HG03175 (cell line): ENCODE measurements around the gene RASSF4.

Experiments used
- ATAC-seq: cut with Tn5 transposase; IDR thresholded peaks from one replicate; pipeline ENCODE4 v1.9.1; 2021; ENCODE audit warnings: mild to moderate bottlenecking, moderate library complexity; ENCODE audit not compliant: unreplicated experiment

Gene RASSF4

GRCh38 chr10:44947371-44948152, 12.0 kb upstream of the RASSF4 start:
- ATAC-seq = peak; percentile 56

- ATAC-seq = no peak
Observed at GRCh38 chr10:44948642-44949041, 11.0 kb upstream of the RASSF4 start.

- no peak for ATAC-seq
Observed at GRCh38 chr10:44949127-44949802, 10.3 kb upstream of the RASSF4 start.

- ATAC-seq = no peak
Observed at GRCh38 chr10:44949915-44950314, 9.7 kb upstream of the RASSF4 start.

- no peak for ATAC-seq
Observed at GRCh38 chr10:44950326-44951225, 9.0 kb upstream of the RASSF4 start.

- ATAC-seq = no peak
Observed at GRCh38 chr10:44951576-44952226, 7.9 kb upstream of the RASSF4 start.

- ATAC-seq = no peak
Observed at GRCh38 chr10:44952779-44953231, 6.8 kb upstream of the RASSF4 start.

- ATAC-seq = no peak
Observed at GRCh38 chr10:44954042-44954441, 5.6 kb upstream of the RASSF4 start.

- ATAC-seq = no peak
Observed at GRCh38 chr10:44954962-44955361, 4.6 kb upstream of the RASSF4 start.

GRCh38 chr10:44955413-44956070, 4.1 kb upstream of the RASSF4 start:
- no peak for ATAC-seq

GRCh38 chr10:44956226-44956625, 3.4 kb upstream of the RASSF4 start:
- ATAC-seq = no peak

GRCh38 chr10:44956717-44957706, 2.6 kb upstream of the RASSF4 start:
- no peak for ATAC-seq

- no peak for ATAC-seq
Observed at GRCh38 chr10:44958196-44958897, 1.3 kb upstream of the RASSF4 start.

GRCh38 chr10:44958898-44959246, 730 bp upstream of the RASSF4 start:
- no peak for ATAC-seq

- ATAC-seq = no peak
Observed at GRCh38 chr10:44960088-44960460, 472 bp downstream of the RASSF4 start.

GRCh38 chr10:44960482-44961229, 1.1 kb downstream of the RASSF4 start:
- ATAC-seq = no peak

- ATAC-seq = no peak
Observed at GRCh38 chr10:44961230-44961571, 1.6 kb downstream of the RASSF4 start.
